ENCODE data around the gene DCN. TPM values are rescaled to one million over a fixed set of nuclear protein-coding genes. Genes with fewer than 3 reads are reported as not detected.

The DCN gene
- polyA plus RNA-seq, 5 donors = 1,637 to 2,288 (median 1,997) TPM

- DNase-seq = no peak
These were observed 6.9 kb upstream of the DCN start for GRCh38 chr12:91189516-91189915.

- DNase-seq = no peak
These were observed 6.2 kb upstream of the DCN start for GRCh38 chr12:91188778-91189177.

GRCh38 chr12:91186156-91186555 is 3.5 kb upstream of the DCN start:
- DNase-seq = no peak

GRCh38 chr12:91185421-91185820 is 2.8 kb upstream of the DCN start:
- DNase-seq = no peak

- DNase-seq = no peak
These were observed 934 bp upstream of the DCN start for GRCh38 chr12:91183551-91183950.

GRCh38 chr12:91180582-91181395 is 1.8 kb downstream of the DCN start:
- peak; percentile 65 to 74 for DNase-seq

GRCh38 chr12:91179966-91180561 is 2.6 kb downstream of the DCN start:
- DNase-seq = no peak

GRCh38 chr12:91179315-91179714 is 3.3 kb downstream of the DCN start:
- no peak for DNase-seq

- no peak for DNase-seq
These were observed 3.8 kb downstream of the DCN start for GRCh38 chr12:91178781-91179180.

GRCh38 chr12:91178139-91178561 is 4.5 kb downstream of the DCN start:
- no peak for DNase-seq

- no peak for DNase-seq
These were observed 5.2 kb downstream of the DCN start for GRCh38 chr12:91177381-91177780.

GRCh38 chr12:91176915-91177314 is 5.7 kb downstream of the DCN start:
- DNase-seq = no peak

- no peak for DNase-seq
These were observed 6.3 kb downstream of the DCN start for GRCh38 chr12:91176358-91176757.

- no peak for DNase-seq
These were observed 9.5 kb downstream of the DCN start for GRCh38 chr12:91173124-91173523.

GRCh38 chr12:91172096-91172495 is 10.5 kb downstream of the DCN start:
- no peak for DNase-seq

- DNase-seq = no peak
These were observed 11.1 kb downstream of the DCN start for GRCh38 chr12:91171476-91171875.

- no peak for DNase-seq
These were observed 19.5 kb downstream of the DCN start for GRCh38 chr12:91163116-91163515.

GRCh38 chr12:91161009-91161408 is 21.6 kb downstream of the DCN start:
- no peak for DNase-seq

GRCh38 chr12:91155990-91156389 is 26.6 kb downstream of the DCN start:
- no peak for DNase-seq

- no peak for DNase-seq
These were observed 28.5 kb downstream of the DCN start for GRCh38 chr12:91154131-91154530.

GRCh38 chr12:91144053-91144452 is 38.6 kb downstream of the DCN start:
- DNase-seq = no peak

GRCh38 chr12:91143206-91143605 is 39.4 kb downstream of the DCN start:
- DNase-seq = no peak

- peak; percentile 73 to 78 for DNase-seq
These were observed 40.4 kb downstream of the DCN start for GRCh38 chr12:91142221-91142631.
